IPS-18c (cell line): ENCODE results near the gene ZNF710.
"Not testable (repeated sequence)": the region's sequence is repeated elsewhere in the genome, so short reads cannot be mapped to it uniquely, and the experiment has no call there.

Experiments
- H3K4me3 ChIP-seq: 2 replicates; pipeline ENCODE4 v1.7.0; 2013; ENCODE audit warnings: low read depth, mild to moderate bottlenecking, low read length, moderate library complexity; ENCODE audit not compliant: insufficient read depth
- H3K9me3 ChIP-seq: one replicate; pipeline ENCODE4 v1.6.1; 2013; ENCODE audit warnings: mild to moderate bottlenecking, low read length, moderate library complexity; ENCODE audit not compliant: control insufficient read depth, insufficient read depth

The ZNF710 gene

GRCh38 chr15:90062023-90062442 lies 60.9 kb downstream of the ZNF710 start:
- Histone ChIP-seq H3K9me3 (no peaks in the 10 kb centered on the region), H3K4me3 (no peak overlapping the region)

- Histone ChIP-seq H3K9me3 (no peaks in the 10 kb centered on the region), H3K4me3 (no peak overlapping the region)
Observed at GRCh38 chr15:90062462-90062932, 61.4 kb downstream of the ZNF710 start.

- no peaks in the 10 kb centered on the region for H3K9me3 ChIP-seq
- H3K4me3 ChIP-seq = no peak overlapping the region
Observed at GRCh38 chr15:90062973-90063769, 62.0 kb downstream of the ZNF710 start.

- no peaks in the 10 kb centered on the region for H3K9me3 ChIP-seq
- H3K4me3 ChIP-seq = no peak overlapping the region
Observed at GRCh38 chr15:90063770-90064247, 62.7 kb downstream of the ZNF710 start.

GRCh38 chr15:90064911-90065681 lies 64.0 kb downstream of the ZNF710 start:
- Histone ChIP-seq H3K9me3 (no peaks in the 10 kb centered on the region), H3K4me3 (no peak overlapping the region)

- Histone ChIP-seq H3K4me3 (no peak overlapping the region), H3K9me3 (no peaks in the 10 kb centered on the region)
Observed at GRCh38 chr15:90065682-90066049, 64.5 kb downstream of the ZNF710 start.

GRCh38 chr15:90067181-90067952 lies 66.2 kb downstream of the ZNF710 start:
- Histone ChIP-seq H3K4me3 (no peak overlapping the region), H3K9me3 (no peaks in the 10 kb centered on the region)

- no peak overlapping the region for H3K4me3 ChIP-seq
- H3K9me3 ChIP-seq = no peaks in the 10 kb centered on the region
Observed at GRCh38 chr15:90067953-90068606, 67.0 kb downstream of the ZNF710 start.

GRCh38 chr15:90070623-90071022 lies 69.5 kb downstream of the ZNF710 start:
- H3K9me3 ChIP-seq, H3K4me3 ChIP-seq: not testable (repeated sequence)

- Histone ChIP-seq H3K9me3 (no peaks in the 10 kb centered on the region), H3K4me3 (no peak overlapping the region)
Observed at GRCh38 chr15:90071220-90071807, 70.2 kb downstream of the ZNF710 start.

- H3K4me3 ChIP-seq = no peak overlapping the region
- no peaks in the 10 kb centered on the region for H3K9me3 ChIP-seq
Observed at GRCh38 chr15:90072978-90073640, 72.0 kb downstream of the ZNF710 start.

GRCh38 chr15:90074023-90074422 lies 72.9 kb downstream of the ZNF710 start:
- Histone ChIP-seq H3K4me3 (no peak overlapping the region), H3K9me3 (no peaks in the 10 kb centered on the region)

GRCh38 chr15:90074916-90075315 lies 73.8 kb downstream of the ZNF710 start:
- no peaks in the 10 kb centered on the region for H3K9me3 ChIP-seq
- H3K4me3 ChIP-seq = no peak overlapping the region

GRCh38 chr15:90075420-90076289 lies 74.5 kb downstream of the ZNF710 start:
- Histone ChIP-seq H3K4me3 (no peak overlapping the region), H3K9me3 (no peaks in the 10 kb centered on the region)

GRCh38 chr15:90076716-90077115 lies 75.6 kb downstream of the ZNF710 start:
- Histone ChIP-seq H3K4me3 (no peak overlapping the region), H3K9me3 (no peaks in the 10 kb centered on the region)
